Neural progenitor cell (in vitro differentiated cells): ENCODE data around the gene CHD2. TPM values are rescaled to one million over a fixed set of nuclear protein-coding genes. Genes with fewer than 3 reads are reported as not detected.

ENCODE experiments used
- DNase-seq: peaks from one replicate; pipeline ENCODE4 v3.0.0-alpha.2; 2016; ENCODE audit warnings: low spot score
- H2AFZ ChIP-seq: fragments of 200-600 bp; sonication (generic); replicated peaks from 2 replicates; pipeline ENCODE4 v1.6.1; 2016; ENCODE audit warnings: antibody characterized with exemption
- H3F3A ChIP-seq: fragments of 200-600 bp; sonication (generic); 2 replicates; pipeline ENCODE4 v1.6.1; 2016; ENCODE audit warnings: antibody characterized with exemption, low read depth
- H3K27ac ChIP-seq: fragments of 200-600 bp; sonication (generic); 2 replicates; pipeline ENCODE4 v1.5.1; 2016; ENCODE audit warnings: mild to moderate bottlenecking
- H3K27me3 ChIP-seq: fragments of 200-600 bp; sonication (generic); 2 replicates; pipeline ENCODE4 v1.6.1; 2016; ENCODE audit warnings: mild to moderate bottlenecking, moderate library complexity
- H3K36me3 ChIP-seq: fragments of 200-600 bp; sonication (generic); 2 replicates; pipeline ENCODE4 v1.5.1; 2016
- H3K4me1 ChIP-seq: fragments of 200-600 bp; sonication (generic); 2 replicates; pipeline ENCODE4 v1.6.1; 2016; ENCODE audit warnings: mixed run types
- H3K4me2 ChIP-seq: fragments of 200-600 bp; sonication (generic); 2 replicates; pipeline ENCODE4 v1.6.1; 2016
- H3K4me3 ChIP-seq: fragments of 200-600 bp; sonication (generic); 2 replicates; pipeline ENCODE4 v1.5.1; 2016
- H3K79me2 ChIP-seq: fragments of 200-600 bp; sonication (generic); 2 replicates; pipeline ENCODE4 v1.6.1; 2016; ENCODE audit warnings: low read depth
- H3K9ac ChIP-seq: fragments of 200-600 bp; sonication (generic); 2 replicates; pipeline ENCODE4 v1.6.1; 2016
- H3K9me3 ChIP-seq: fragments of 200-600 bp; sonication (generic); 2 replicates; pipeline ENCODE4 v1.5.1; 2016; ENCODE audit warnings: low read depth
- H4K20me1 ChIP-seq: fragments of 200-600 bp; sonication (generic); 2 replicates; pipeline ENCODE4 v1.6.1; 2016; ENCODE audit warnings: low read depth
- H3K27ac Mint-ChIP-seq: 3 replicates; pipeline ENCODE4 v1.8.0; 2021; ENCODE audit warnings: mixed read lengths
- H3K27me3 Mint-ChIP-seq: 2 replicates; pipeline ENCODE4 v1.8.0; 2022; ENCODE audit warnings: low read depth, mild to moderate bottlenecking, inconsistent platforms, moderate library complexity, mixed read lengths; ENCODE audit not compliant: insufficient read depth
- H3K36me3 Mint-ChIP-seq: 3 replicates; pipeline ENCODE4 v1.8.0; 2021; ENCODE audit warnings: mixed read lengths
- H3K4me1 Mint-ChIP-seq: 3 replicates; pipeline ENCODE4 v1.8.0; 2021; ENCODE audit warnings: mixed read lengths
- H3K4me3 Mint-ChIP-seq: 3 replicates; pipeline ENCODE4 v1.8.0; 2021; ENCODE audit warnings: mild to moderate bottlenecking, moderate library complexity, mixed read lengths
- H3K9me3 Mint-ChIP-seq: 3 replicates; pipeline ENCODE4 v1.8.0; 2020; ENCODE audit warnings: mixed read lengths
- EZH2 ChIP-seq: fragments of 200-600 bp; sonication (generic); IDR thresholded peaks from 2 replicates; pipeline ENCODE4 v1.6.1; 2017; ENCODE audit warnings: antibody characterized with exemption, mild to moderate bottlenecking, moderate library complexity
- EZH2phosphoT487 ChIP-seq: fragments of 200-600 bp; sonication (generic); IDR thresholded peaks from 2 replicates; pipeline ENCODE4 v1.6.1; 2017; ENCODE audit warnings: antibody characterized with exemption
- total RNA-seq: library from RNA; depleted of rRNA; stranded (reverse); fragments of >200 nt; gene quantifications from 2 replicates; pipeline ENCODE4 v1.2.3, GENCODE V29; 2015; ENCODE audit warnings: low replicate concordance
- TF ChIP-seq, protein P1 (sequence below): fragments of 200-600 bp; sonication (generic); IDR thresholded peaks from 2 replicates; pipeline ENCODE4 v1.5.1; 2017; ENCODE audit warnings: antibody characterized with exemption, mild to moderate bottlenecking

CHD2 gene
- total RNA-seq, 1 donor from 2014 or later = 128 TPM

DNA sequence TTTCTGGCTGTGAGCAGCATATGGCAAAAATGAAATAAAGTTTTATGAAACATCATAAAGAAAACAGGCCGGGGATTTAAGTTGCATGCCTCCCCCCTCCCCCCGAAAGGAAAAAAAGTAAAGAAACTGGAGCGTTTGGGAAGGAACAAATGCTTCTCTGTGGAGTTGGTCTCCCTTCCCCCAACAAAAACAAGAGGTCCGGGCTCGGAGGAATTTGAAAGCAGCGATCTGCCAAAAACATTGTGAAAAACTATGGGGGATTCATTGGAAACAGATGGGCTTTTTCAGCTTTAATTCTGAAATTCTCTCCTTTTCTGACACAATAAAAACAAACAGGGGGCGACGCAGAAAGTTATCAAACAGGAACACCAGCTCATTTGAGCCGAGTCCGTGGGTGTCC, 171.9 kb downstream of the CHD2 start:
- peaks cover 83% of the 10 kb centered on the region for H3K4me1 ChIP-seq
- no peaks in the 10 kb centered on the region for H3K9me3 ChIP-seq
- H3K4me3 Mint-ChIP-seq = peak overlapping the region; percentile 97
- peak overlapping the region; percentile 84 for H3K27ac Mint-ChIP-seq
- no peak overlapping the region for H2AFZ ChIP-seq
- peaks cover 94% of the 10 kb centered on the region for H3F3A ChIP-seq
- H3K4me1 Mint-ChIP-seq = peaks cover 82% of the 10 kb centered on the region
- peak; percentile 51 for DNase-seq
- H3K36me3 ChIP-seq = peaks cover 6% of the 10 kb centered on the region
- no peaks in the 10 kb centered on the region for H3K27me3 ChIP-seq
- H3K27ac ChIP-seq = peak overlapping the region; percentile 83
- TF ChIP-seq EZH2 (no peak), EZH2phosphoT487 (no peak)
- TF ChIP-seq, protein P1, sequence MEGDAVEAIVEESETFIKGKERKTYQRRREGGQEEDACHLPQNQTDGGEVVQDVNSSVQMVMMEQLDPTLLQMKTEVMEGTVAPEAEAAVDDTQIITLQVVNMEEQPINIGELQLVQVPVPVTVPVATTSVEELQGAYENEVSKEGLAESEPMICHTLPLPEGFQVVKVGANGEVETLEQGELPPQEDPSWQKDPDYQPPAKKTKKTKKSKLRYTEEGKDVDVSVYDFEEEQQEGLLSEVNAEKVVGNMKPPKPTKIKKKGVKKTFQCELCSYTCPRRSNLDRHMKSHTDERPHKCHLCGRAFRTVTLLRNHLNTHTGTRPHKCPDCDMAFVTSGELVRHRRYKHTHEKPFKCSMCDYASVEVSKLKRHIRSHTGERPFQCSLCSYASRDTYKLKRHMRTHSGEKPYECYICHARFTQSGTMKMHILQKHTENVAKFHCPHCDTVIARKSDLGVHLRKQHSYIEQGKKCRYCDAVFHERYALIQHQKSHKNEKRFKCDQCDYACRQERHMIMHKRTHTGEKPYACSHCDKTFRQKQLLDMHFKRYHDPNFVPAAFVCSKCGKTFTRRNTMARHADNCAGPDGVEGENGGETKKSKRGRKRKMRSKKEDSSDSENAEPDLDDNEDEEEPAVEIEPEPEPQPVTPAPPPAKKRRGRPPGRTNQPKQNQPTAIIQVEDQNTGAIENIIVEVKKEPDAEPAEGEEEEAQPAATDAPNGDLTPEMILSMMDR = no peak
- peaks cover 23% of the 10 kb centered on the region for H3K36me3 Mint-ChIP-seq
- peaks cover 3% of the 10 kb centered on the region for H3K9me3 Mint-ChIP-seq
- peak overlapping the region; percentile 100 for H3K4me2 ChIP-seq
- H3K4me3 ChIP-seq = peak overlapping the region; percentile 95
- peaks cover 98% of the 10 kb centered on the region for H4K20me1 ChIP-seq
- peaks cover 100% of the 10 kb centered on the region for H3K79me2 ChIP-seq
- peak overlapping the region; percentile 73 for H3K9ac ChIP-seq
- no peaks in the 10 kb centered on the region for H3K27me3 Mint-ChIP-seq

DNA sequence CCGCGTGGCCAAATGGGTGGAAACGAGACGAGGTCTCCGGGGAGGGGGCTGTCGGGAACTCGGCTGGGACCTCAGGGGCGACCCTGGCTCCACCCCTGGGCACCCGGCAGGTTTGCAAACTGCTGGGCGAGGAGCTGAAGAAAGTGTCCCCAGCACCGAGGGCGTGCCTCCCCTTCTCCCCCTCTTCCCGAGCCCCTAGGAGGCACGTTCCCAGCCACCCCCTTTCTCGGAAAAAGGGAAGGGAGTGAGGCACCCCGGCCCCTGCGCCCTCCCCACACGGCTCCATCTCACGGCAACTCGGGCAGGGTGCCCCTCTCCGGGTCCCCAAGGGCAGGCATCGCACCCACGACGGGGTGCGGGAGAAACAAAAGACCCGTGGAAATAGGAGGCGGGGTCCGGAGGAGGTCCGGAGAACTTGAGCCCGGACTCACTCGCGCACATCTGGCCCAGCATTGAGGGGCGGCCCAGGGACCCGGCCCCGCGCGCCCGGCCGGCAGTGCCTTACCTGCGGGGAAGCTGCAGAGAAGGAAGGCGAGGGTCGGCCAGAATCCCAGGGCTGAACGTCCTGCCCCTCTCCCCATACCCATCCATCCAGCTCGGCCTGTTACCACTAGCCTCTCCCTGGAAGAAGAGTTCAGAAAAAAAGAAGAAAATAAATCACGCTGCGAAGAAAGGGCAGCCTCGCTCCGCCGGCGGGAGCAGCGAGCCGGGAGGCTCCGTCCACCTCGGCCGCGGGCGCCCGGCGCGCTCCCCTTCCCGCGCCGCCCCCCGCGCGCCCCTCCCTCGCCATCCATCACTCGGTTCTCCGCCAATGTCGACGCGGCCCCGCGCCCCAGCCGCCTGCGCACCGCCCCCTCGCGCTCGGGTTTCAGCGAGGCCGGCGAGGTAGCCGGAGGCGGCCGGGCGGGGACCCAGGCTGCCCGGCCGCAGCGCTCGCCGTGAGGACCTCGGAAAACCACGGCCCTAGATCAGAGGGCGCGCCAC, 172.6 kb downstream of the CHD2 start:
- H3K79me2 ChIP-seq = peaks cover 100% of the 10 kb centered on the region
- H3K4me1 ChIP-seq = peaks cover 82% of the 10 kb centered on the region
- Mint-ChIP-seq H3K9me3 (peaks cover 3% of the 10 kb centered on the region), H3K27me3 (no peaks in the 10 kb centered on the region), H3K36me3 (peaks cover 19% of the 10 kb centered on the region), H3K4me1 (peaks cover 76% of the 10 kb centered on the region), H3K27ac (peak overlapping the region; percentile 96), H3K4me3 (peak overlapping the region; percentile 97)
- H3K27me3 ChIP-seq = no peaks in the 10 kb centered on the region
- H3F3A ChIP-seq = peaks cover 95% of the 10 kb centered on the region
- peaks cover 6% of the 10 kb centered on the region for H3K36me3 ChIP-seq
- peak overlapping the region; percentile 100 for H3K4me2 ChIP-seq
- peak; percentile 96 for DNase-seq
- no peak overlapping the region for H2AFZ ChIP-seq
- peak overlapping the region; percentile 88 for H3K27ac ChIP-seq
- H3K9ac ChIP-seq = peak overlapping the region; percentile 73
- peak overlapping the region; percentile 95 for H3K4me3 ChIP-seq
- H4K20me1 ChIP-seq = peaks cover 98% of the 10 kb centered on the region
- no peaks in the 10 kb centered on the region for H3K9me3 ChIP-seq
- no peak for TF ChIP-seq EZH2
- TF ChIP-seq, protein P1 = no peak
- TF ChIP-seq EZH2phosphoT487 = no peak

DNA sequence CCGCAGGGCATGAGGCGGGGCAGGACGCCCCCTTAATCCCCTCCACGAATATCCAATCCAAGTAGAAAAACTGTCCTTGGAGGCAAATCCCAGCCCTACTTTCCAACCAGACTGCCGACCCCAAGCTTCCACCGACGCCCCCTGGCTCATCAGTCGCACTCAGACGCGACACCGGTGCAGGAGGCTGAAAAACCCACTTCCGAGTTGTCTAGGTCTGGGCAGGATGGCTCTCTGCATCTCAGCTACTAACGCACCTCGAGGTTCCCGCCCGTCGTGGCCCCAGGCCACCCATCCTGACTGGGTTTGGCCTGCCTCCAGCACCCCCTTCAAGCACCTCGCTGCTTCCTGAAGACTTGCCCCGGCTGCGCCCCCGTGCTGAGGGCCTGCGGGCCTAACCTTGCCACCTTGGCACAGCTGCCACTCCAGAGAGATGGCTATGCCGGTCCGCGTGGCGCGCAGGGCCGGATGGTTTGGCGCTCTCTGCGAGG, 173.4 kb downstream of the CHD2 start:
- Mint-ChIP-seq H3K27me3 (no peaks in the 10 kb centered on the region), H3K4me3 (peak overlapping the region; percentile 97), H3K27ac (peak overlapping the region; percentile 96), H3K4me1 (peaks cover 69% of the 10 kb centered on the region), H3K9me3 (peaks cover 3% of the 10 kb centered on the region), H3K36me3 (peaks cover 14% of the 10 kb centered on the region)
- Histone ChIP-seq H3F3A (peaks cover 96% of the 10 kb centered on the region), H3K4me3 (peak overlapping the region; percentile 95), H3K4me1 (peaks cover 82% of the 10 kb centered on the region), H4K20me1 (peaks cover 98% of the 10 kb centered on the region), H3K79me2 (peaks cover 100% of the 10 kb centered on the region), H3K9ac (no peak overlapping the region), H2AFZ (no peak overlapping the region), H3K27ac (peak overlapping the region; percentile 88), H3K4me2 (peak overlapping the region; percentile 100), H3K9me3 (no peaks in the 10 kb centered on the region), H3K27me3 (no peaks in the 10 kb centered on the region), H3K36me3 (peaks cover 6% of the 10 kb centered on the region)
- peak; percentile 72 for DNase-seq
- TF ChIP-seq, protein P1 = no peak
- TF ChIP-seq EZH2 (no peak), EZH2phosphoT487 (no peak)
